Cardiac fibroblast (primary cell): Measurements from ENCODE around the gene CPAMD8.
"Not testable (repeated sequence)": the region's sequence is repeated elsewhere in the genome, so short reads cannot be mapped to it uniquely, and the experiment has no call there.

Source experiments
- DNase-seq, 2 donors: peaks; one replicate each; pipeline versions ENCODE4 v3.0.0 to v3.0.0-alpha.2; 2010; ENCODE audit warnings: low read depth in 2 of 2
- H3K4me3 ChIP-seq, 2 donors: replicated peaks in 1 of 2; 1 replicate in 1 of 2; 2 replicates in 1 of 2; pipeline ENCODE4 v1.5.1; 2011; ENCODE audit warnings: low read depth in 2 of 2, low read length in 2 of 2, mild to moderate bottlenecking in 2 of 2, moderate library complexity in 1 of 2
- CTCF ChIP-seq: IDR thresholded peaks from one replicate; pipeline ENCODE4 v1.5.1; 2011; ENCODE audit warnings: low read depth, mild to moderate bottlenecking, low read length, inconsistent platforms

CPAMD8 gene

GRCh38 chr19:17027535-17027975, 945 bp upstream of the CPAMD8 start:
- no peak for TF ChIP-seq CTCF
- DNase-seq: no peak
- H3K4me3 ChIP-seq: no peak overlapping the region

- no peak for TF ChIP-seq CTCF
- no peak overlapping the region for H3K4me3 ChIP-seq
Observed at GRCh38 chr19:17025991-17026658, 485 bp downstream of the CPAMD8 start.

GRCh38 chr19:17025361-17025760, 1.2 kb downstream of the CPAMD8 start:
- H3K4me3 ChIP-seq: no peak overlapping the region
- DNase-seq: no peak
- no peak for TF ChIP-seq CTCF

More at GRCh38 chr19:17025991-17026658, 485 bp downstream of the CPAMD8 start:
- no peak for DNase-seq

GRCh38 chr19:17024941-17025340, 1.7 kb downstream of the CPAMD8 start:
- not testable (repeated sequence) for DNase-seq, H3K4me3 ChIP-seq

GRCh38 chr19:17023805-17024204, 2.8 kb downstream of the CPAMD8 start:
- no peak for TF ChIP-seq CTCF
- no peak for DNase-seq
- H3K4me3 ChIP-seq: no peak overlapping the region

GRCh38 chr19:17022738-17023137, 3.9 kb downstream of the CPAMD8 start:
- no peak for TF ChIP-seq CTCF

GRCh38 chr19:17021793-17022590, 4.6 kb downstream of the CPAMD8 start:
- no peak for TF ChIP-seq CTCF
- no peak overlapping the region for H3K4me3 ChIP-seq
- peak; percentile 71 to 87 for DNase-seq

More at GRCh38 chr19:17022738-17023137, 3.9 kb downstream of the CPAMD8 start:
- no peak overlapping the region for H3K4me3 ChIP-seq
- no peak for DNase-seq
